22Rv1 (cell line): Measurements from ENCODE around the gene DGKD.

Experiments
- ZFX ChIP-seq: fragments of 450-650 bp; IDR thresholded peaks from 2 replicates; pipeline ENCODE4 v1.6.1; 2017; ENCODE audit warnings: antibody characterized with exemption, borderline replicate concordance
- TF ChIP-seq, protein P1 (sequence below): fragments of 450-650 bp; IDR thresholded peaks from 2 replicates; pipeline ENCODE4 v1.5.1; 2017; ENCODE audit warnings: mild to moderate bottlenecking

DNA sequence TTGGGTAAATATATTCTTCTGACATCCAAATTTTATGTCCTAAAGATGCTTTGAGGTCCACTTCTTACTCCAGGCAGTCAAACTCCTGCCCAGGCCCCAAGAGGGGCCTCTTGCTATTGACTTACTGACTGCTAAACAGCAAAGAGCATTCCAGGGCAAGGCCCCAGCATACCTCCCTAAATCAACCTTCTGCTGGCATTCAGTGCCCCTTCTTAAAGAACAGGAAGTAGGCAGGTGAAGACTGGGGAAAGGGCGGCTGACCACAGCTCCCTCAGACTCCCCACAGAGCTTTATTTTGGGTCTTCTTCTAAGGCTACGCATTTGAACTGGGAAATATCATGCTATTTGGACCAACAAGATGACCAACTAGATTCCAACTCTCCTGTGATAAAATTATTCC is 143.4 kb downstream of the DGKD start:
- TF ChIP-seq, protein P1, sequence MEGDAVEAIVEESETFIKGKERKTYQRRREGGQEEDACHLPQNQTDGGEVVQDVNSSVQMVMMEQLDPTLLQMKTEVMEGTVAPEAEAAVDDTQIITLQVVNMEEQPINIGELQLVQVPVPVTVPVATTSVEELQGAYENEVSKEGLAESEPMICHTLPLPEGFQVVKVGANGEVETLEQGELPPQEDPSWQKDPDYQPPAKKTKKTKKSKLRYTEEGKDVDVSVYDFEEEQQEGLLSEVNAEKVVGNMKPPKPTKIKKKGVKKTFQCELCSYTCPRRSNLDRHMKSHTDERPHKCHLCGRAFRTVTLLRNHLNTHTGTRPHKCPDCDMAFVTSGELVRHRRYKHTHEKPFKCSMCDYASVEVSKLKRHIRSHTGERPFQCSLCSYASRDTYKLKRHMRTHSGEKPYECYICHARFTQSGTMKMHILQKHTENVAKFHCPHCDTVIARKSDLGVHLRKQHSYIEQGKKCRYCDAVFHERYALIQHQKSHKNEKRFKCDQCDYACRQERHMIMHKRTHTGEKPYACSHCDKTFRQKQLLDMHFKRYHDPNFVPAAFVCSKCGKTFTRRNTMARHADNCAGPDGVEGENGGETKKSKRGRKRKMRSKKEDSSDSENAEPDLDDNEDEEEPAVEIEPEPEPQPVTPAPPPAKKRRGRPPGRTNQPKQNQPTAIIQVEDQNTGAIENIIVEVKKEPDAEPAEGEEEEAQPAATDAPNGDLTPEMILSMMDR: no peak
- TF ChIP-seq ZFX: no peak
